ENCODE results near the gene PRKG1. TPM values are rescaled to one million over a fixed set of nuclear protein-coding genes. Genes with fewer than 3 reads are reported as not detected.

Gene PRKG1
- total and polyA plus RNA-seq, 4 donors: 0.46 to 5.1 (median 1.5) TPM

DNA sequence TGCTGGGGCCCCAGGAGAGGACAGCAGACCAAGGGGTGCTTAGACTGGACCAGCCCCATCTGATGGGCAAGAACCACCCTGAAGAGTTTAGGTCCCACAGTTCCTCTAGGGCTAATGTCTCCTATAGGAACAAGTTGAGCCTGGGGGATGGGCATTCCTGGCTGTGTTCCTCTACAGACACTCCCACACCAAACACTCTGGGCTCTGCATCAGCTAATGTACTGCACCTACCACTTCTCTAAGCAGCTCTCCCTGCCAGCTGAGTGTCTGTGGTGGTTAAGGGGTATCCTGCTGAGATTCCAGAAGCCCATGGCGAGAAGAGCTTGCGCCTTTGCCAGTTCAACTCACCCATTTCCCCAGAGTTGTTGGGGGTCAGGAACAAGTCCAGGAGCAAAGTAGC lies 909.2 kb downstream of the PRKG1 start:
- TF ChIP-seq HNF4A (conservative IDR thresholded peaks at IDR 0.05) (no peak), SP1 (IDR thresholded peaks at IDR 0.05) (no peak), YY1 (IDR thresholded peaks at IDR 0.05) (no peak), EGR1 (IDR thresholded peaks at IDR 0.05; ENCODE audit: low read depth in 2 of 2) (no peak), RAD21 (IDR thresholded peaks at IDR 0.05) (no peak), RXRA (IDR thresholded peaks at IDR 0.05) (no peak), TAF1 (conservative IDR thresholded peaks at IDR 0.05) (no peak), FOXA1 (IDR thresholded peaks at IDR 0.05) (no peak), HNF4G (IDR thresholded peaks at IDR 0.05) (no peak), NR2F2 (IDR thresholded peaks at IDR 0.05) (no peak), JUND (IDR thresholded peaks at IDR 0.05) (no peak), FOXA2 (IDR thresholded peaks at IDR 0.05) (no peak)
- TF ChIP-seq, protein P1, sequence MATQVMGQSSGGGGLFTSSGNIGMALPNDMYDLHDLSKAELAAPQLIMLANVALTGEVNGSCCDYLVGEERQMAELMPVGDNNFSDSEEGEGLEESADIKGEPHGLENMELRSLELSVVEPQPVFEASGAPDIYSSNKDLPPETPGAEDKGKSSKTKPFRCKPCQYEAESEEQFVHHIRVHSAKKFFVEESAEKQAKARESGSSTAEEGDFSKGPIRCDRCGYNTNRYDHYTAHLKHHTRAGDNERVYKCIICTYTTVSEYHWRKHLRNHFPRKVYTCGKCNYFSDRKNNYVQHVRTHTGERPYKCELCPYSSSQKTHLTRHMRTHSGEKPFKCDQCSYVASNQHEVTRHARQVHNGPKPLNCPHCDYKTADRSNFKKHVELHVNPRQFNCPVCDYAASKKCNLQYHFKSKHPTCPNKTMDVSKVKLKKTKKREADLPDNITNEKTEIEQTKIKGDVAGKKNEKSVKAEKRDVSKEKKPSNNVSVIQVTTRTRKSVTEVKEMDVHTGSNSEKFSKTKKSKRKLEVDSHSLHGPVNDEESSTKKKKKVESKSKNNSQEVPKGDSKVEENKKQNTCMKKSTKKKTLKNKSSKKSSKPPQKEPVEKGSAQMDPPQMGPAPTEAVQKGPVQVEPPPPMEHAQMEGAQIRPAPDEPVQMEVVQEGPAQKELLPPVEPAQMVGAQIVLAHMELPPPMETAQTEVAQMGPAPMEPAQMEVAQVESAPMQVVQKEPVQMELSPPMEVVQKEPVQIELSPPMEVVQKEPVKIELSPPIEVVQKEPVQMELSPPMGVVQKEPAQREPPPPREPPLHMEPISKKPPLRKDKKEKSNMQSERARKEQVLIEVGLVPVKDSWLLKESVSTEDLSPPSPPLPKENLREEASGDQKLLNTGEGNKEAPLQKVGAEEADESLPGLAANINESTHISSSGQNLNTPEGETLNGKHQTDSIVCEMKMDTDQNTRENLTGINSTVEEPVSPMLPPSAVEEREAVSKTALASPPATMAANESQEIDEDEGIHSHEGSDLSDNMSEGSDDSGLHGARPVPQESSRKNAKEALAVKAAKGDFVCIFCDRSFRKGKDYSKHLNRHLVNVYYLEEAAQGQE (IDR thresholded peaks at IDR 0.05): no peak
- TF ChIP-seq, protein P2, sequence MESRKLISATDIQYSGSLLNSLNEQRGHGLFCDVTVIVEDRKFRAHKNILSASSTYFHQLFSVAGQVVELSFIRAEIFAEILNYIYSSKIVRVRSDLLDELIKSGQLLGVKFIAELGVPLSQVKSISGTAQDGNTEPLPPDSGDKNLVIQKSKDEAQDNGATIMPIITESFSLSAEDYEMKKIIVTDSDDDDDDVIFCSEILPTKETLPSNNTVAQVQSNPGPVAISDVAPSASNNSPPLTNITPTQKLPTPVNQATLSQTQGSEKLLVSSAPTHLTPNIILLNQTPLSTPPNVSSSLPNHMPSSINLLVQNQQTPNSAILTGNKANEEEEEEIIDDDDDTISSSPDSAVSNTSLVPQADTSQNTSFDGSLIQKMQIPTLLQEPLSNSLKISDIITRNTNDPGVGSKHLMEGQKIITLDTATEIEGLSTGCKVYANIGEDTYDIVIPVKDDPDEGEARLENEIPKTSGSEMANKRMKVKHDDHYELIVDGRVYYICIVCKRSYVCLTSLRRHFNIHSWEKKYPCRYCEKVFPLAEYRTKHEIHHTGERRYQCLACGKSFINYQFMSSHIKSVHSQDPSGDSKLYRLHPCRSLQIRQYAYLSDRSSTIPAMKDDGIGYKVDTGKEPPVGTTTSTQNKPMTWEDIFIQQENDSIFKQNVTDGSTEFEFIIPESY (IDR thresholded peaks at IDR 0.05): no peak
- TF ChIP-seq, protein P3, sequence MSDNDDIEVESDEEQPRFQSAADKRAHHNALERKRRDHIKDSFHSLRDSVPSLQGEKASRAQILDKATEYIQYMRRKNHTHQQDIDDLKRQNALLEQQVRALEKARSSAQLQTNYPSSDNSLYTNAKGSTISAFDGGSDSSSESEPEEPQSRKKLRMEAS (IDR thresholded peaks at IDR 0.05): no peak
- TF ChIP-seq, protein P4, sequence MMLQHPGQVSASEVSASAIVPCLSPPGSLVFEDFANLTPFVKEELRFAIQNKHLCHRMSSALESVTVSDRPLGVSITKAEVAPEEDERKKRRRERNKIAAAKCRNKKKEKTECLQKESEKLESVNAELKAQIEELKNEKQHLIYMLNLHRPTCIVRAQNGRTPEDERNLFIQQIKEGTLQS (IDR thresholded peaks at IDR 0.05): no peak
- TF ChIP-seq, protein P5, sequence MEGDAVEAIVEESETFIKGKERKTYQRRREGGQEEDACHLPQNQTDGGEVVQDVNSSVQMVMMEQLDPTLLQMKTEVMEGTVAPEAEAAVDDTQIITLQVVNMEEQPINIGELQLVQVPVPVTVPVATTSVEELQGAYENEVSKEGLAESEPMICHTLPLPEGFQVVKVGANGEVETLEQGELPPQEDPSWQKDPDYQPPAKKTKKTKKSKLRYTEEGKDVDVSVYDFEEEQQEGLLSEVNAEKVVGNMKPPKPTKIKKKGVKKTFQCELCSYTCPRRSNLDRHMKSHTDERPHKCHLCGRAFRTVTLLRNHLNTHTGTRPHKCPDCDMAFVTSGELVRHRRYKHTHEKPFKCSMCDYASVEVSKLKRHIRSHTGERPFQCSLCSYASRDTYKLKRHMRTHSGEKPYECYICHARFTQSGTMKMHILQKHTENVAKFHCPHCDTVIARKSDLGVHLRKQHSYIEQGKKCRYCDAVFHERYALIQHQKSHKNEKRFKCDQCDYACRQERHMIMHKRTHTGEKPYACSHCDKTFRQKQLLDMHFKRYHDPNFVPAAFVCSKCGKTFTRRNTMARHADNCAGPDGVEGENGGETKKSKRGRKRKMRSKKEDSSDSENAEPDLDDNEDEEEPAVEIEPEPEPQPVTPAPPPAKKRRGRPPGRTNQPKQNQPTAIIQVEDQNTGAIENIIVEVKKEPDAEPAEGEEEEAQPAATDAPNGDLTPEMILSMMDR (IDR thresholded peaks at IDR 0.05; ENCODE audit: low read depth, low read length, missing input control): no peak
- H3K27me3 ChIP-seq (ENCODE audit: control insufficient read depth in 4 of 4, insufficient read depth in 4 of 4, low read length in 3 of 4): no peaks in the 10 kb centered on the region

DNA sequence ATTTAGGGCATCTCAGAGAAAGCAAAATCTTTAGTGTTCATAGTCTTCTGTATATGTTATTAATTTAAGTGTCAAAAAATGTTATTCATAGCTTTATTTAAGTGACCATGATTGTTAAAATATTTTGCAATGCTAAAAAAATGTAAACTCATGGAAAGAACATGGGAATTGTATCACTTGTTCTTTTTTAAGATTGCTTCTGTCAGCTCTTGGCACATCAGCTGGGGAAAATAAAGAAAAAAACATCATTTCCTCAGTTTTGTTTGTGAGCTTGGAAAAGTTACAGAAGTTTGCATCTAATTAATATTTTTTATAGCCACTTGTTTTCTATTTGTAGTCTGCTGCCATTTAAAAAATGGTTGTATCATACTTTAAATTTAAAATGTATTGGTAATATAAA lies 911.0 kb downstream of the PRKG1 start:
- no peak overlapping the region for H3K9ac ChIP-seq (ENCODE audit: low read depth in 1 of 2, low read length in 2 of 2)
- no peaks in the 10 kb centered on the region for H3K4me1 ChIP-seq (ENCODE audit: control insufficient read depth in 4 of 4, insufficient read depth in 4 of 4, low read length in 3 of 4)
- peaks cover 0 to 3% (median 0%) of the 10 kb centered on the region in 4 donors for H3K27me3 ChIP-seq (ENCODE audit: control insufficient read depth in 4 of 4, insufficient read depth in 4 of 4, low read length in 3 of 4)
- H3K27ac ChIP-seq (ENCODE audit: low read depth in 1 of 2, low read length in 2 of 2): no peak overlapping the region
- DNase-seq (ENCODE audit: low spot score): no peak
- peaks cover 0 to 2% (median 0%) of the 10 kb centered on the region in 4 donors for H3K9me3 ChIP-seq (ENCODE audit: control insufficient read depth in 4 of 4, low read length in 3 of 4)
- H3K36me3 ChIP-seq (ENCODE audit: control insufficient read depth in 4 of 4, insufficient read depth in 3 of 4, low read depth in 1 of 4, low read length in 3 of 4): no peaks in the 10 kb centered on the region
- no peak overlapping the region for H3K4me3 ChIP-seq (ENCODE audit: low read depth in 1 of 3, low read length in 3 of 3)
- TF ChIP-seq, protein P5 (IDR thresholded peaks at IDR 0.05; ENCODE audit: low read depth, low read length, missing input control): no peak
- TF ChIP-seq SP1 (IDR thresholded peaks at IDR 0.05) (no peak), TAF1 (conservative IDR thresholded peaks at IDR 0.05) (no peak), FOXA1 (IDR thresholded peaks at IDR 0.05) (no peak), NR2F2 (IDR thresholded peaks at IDR 0.05) (no peak), GABPA (IDR thresholded peaks at IDR 0.05 in 1 of 2, conservative IDR thresholded peaks at IDR 0.05 in 1 of 2) (no peak), HNF4G (IDR thresholded peaks at IDR 0.05) (no peak), FOXA2 (IDR thresholded peaks at IDR 0.05) (no peak), RAD21 (IDR thresholded peaks at IDR 0.05) (no peak)
- TF ChIP-seq, protein P1 (IDR thresholded peaks at IDR 0.05): no peak
- TF ChIP-seq, protein P4 (IDR thresholded peaks at IDR 0.05): no peak

More for the DNA sequence above, 909.2 kb downstream of the PRKG1 start:
- H3K4me3 ChIP-seq (ENCODE audit: low read depth in 1 of 3, low read length in 3 of 3): no peak overlapping the region
- no peak overlapping the region for H3K9ac ChIP-seq (ENCODE audit: low read depth in 1 of 2, low read length in 2 of 2)
- WGBS: 82% methylated on average over 2 of the region's 2 CpGs
- no peaks in the 10 kb centered on the region for H3K4me1 ChIP-seq (ENCODE audit: control insufficient read depth in 4 of 4, insufficient read depth in 4 of 4, low read length in 3 of 4)
- H3K9me3 ChIP-seq (ENCODE audit: control insufficient read depth in 4 of 4, low read length in 3 of 4): no peaks in the 10 kb centered on the region
- no peak for DNase-seq (ENCODE audit: low spot score)
- no peak overlapping the region for H3K27ac ChIP-seq (ENCODE audit: low read depth in 1 of 2, low read length in 2 of 2)
- no peaks in the 10 kb centered on the region for H3K36me3 ChIP-seq (ENCODE audit: control insufficient read depth in 4 of 4, insufficient read depth in 3 of 4, low read depth in 1 of 4, low read length in 3 of 4)
